SIG-M5 treated with dmso at 0.1 percent for 504 hours (cell line): Measurements from ENCODE around the gene AGMAT.

Experiments used
- DNase-seq: peaks from one replicate; lab custom pipeline; 2025; ENCODE audit not compliant: unreplicated experiment; lab: John Stamatoyannopoulos, UW

Gene AGMAT

GRCh38 chr1:15524283-15525049 is 60.4 kb downstream of the AGMAT start:
- DNase-seq: peak; percentile 94

GRCh38 chr1:15524021-15524282 is 60.9 kb downstream of the AGMAT start, which contains the start of gene CASP9:
CASP9 (minus strand) TSS chr1:15524215; CDS start chr1:15524200, 15 bp downstream.
- no peak for DNase-seq

GRCh38 chr1:15523104-15524020 is 61.5 kb downstream of the AGMAT start:
- DNase-seq: peak; percentile 47

GRCh38 chr1:15522551-15522950 is 62.3 kb downstream of the AGMAT start:
- DNase-seq: no peak
